ENCODE results near the gene ANKDD1A. TPM values are rescaled to one million over a fixed set of nuclear protein-coding genes. Genes with fewer than 3 reads are reported as not detected.

ANKDD1A gene
- total RNA-seq, 1 donor from 2014 or later = 1.9 TPM

GRCh38 chr15:64912379-64913325 lies 950 bp downstream of the ANKDD1A start:
- peaks cover 11% of the 10 kb centered on the region for H3K27me3 ChIP-seq (ENCODE audit: control insufficient read depth, insufficient read depth, low read length)
- no peaks in the 10 kb centered on the region for H3K36me3 ChIP-seq (ENCODE audit: control insufficient read depth, insufficient read depth, low read length)
- no peak for DNase-seq (ENCODE audit: low read depth)
- no peak overlapping the region for H3K4me3 ChIP-seq (ENCODE audit: low read depth, low read length)
- TF ChIP-seq CTCF (IDR thresholded peaks at IDR 0.05; ENCODE audit: insufficient read depth, low read length, poor library complexity, severe bottlenecking) = no peak

GRCh38 chr15:64915518-64916227 lies 4.0 kb downstream of the ANKDD1A start:
- no peak overlapping the region for H3K4me3 ChIP-seq (ENCODE audit: low read depth, low read length)
- no peak for TF ChIP-seq CTCF (IDR thresholded peaks at IDR 0.05; ENCODE audit: insufficient read depth, low read length, poor library complexity, severe bottlenecking)
- DNase-seq (ENCODE audit: low read depth) = no peak
- H3K36me3 ChIP-seq (ENCODE audit: control insufficient read depth, insufficient read depth, low read length) = no peaks in the 10 kb centered on the region
- peaks cover 11% of the 10 kb centered on the region for H3K27me3 ChIP-seq (ENCODE audit: control insufficient read depth, insufficient read depth, low read length)

GRCh38 chr15:64916365-64916764 lies 4.7 kb downstream of the ANKDD1A start:
- no peak for TF ChIP-seq CTCF (IDR thresholded peaks at IDR 0.05; ENCODE audit: insufficient read depth, low read length, poor library complexity, severe bottlenecking)
- Histone ChIP-seq H3K27me3 (ENCODE audit: control insufficient read depth, insufficient read depth, low read length) (peaks cover 11% of the 10 kb centered on the region), H3K36me3 (ENCODE audit: control insufficient read depth, insufficient read depth, low read length) (no peaks in the 10 kb centered on the region), H3K4me3 (ENCODE audit: low read depth, low read length) (no peak overlapping the region)
- DNase-seq (ENCODE audit: low read depth) = no peak

- peaks cover 8% of the 10 kb centered on the region for H3K27me3 ChIP-seq (ENCODE audit: control insufficient read depth, insufficient read depth, low read length)
- no peak for TF ChIP-seq CTCF (IDR thresholded peaks at IDR 0.05; ENCODE audit: insufficient read depth, low read length, poor library complexity, severe bottlenecking)
- no peak overlapping the region for H3K4me3 ChIP-seq (ENCODE audit: low read depth, low read length)
- DNase-seq (ENCODE audit: low read depth) = no peak
- H3K36me3 ChIP-seq (ENCODE audit: control insufficient read depth, insufficient read depth, low read length) = no peaks in the 10 kb centered on the region
These were observed 5.5 kb downstream of the ANKDD1A start for GRCh38 chr15:64917211-64917610.

GRCh38 chr15:64919721-64920120 lies 8.0 kb downstream of the ANKDD1A start:
- Histone ChIP-seq H3K27me3 (ENCODE audit: control insufficient read depth, insufficient read depth, low read length) (no peaks in the 10 kb centered on the region), H3K36me3 (ENCODE audit: control insufficient read depth, insufficient read depth, low read length) (no peaks in the 10 kb centered on the region), H3K4me3 (ENCODE audit: low read depth, low read length) (no peak overlapping the region)
- TF ChIP-seq CTCF (IDR thresholded peaks at IDR 0.05; ENCODE audit: insufficient read depth, low read length, poor library complexity, severe bottlenecking) = no peak
- no peak for DNase-seq (ENCODE audit: low read depth)
